Islet precursor cell (in vitro differentiated cells): Measurements from ENCODE around the gene MTERF4.
A peak's percentile ranks its signal among the peaks of the same experiment; 100 is the strongest.

Experiments
- DNase-seq: peaks from one replicate; pipeline ENCODE4 v3.0.0-alpha.2; 2018

MTERF4 gene

DNA sequence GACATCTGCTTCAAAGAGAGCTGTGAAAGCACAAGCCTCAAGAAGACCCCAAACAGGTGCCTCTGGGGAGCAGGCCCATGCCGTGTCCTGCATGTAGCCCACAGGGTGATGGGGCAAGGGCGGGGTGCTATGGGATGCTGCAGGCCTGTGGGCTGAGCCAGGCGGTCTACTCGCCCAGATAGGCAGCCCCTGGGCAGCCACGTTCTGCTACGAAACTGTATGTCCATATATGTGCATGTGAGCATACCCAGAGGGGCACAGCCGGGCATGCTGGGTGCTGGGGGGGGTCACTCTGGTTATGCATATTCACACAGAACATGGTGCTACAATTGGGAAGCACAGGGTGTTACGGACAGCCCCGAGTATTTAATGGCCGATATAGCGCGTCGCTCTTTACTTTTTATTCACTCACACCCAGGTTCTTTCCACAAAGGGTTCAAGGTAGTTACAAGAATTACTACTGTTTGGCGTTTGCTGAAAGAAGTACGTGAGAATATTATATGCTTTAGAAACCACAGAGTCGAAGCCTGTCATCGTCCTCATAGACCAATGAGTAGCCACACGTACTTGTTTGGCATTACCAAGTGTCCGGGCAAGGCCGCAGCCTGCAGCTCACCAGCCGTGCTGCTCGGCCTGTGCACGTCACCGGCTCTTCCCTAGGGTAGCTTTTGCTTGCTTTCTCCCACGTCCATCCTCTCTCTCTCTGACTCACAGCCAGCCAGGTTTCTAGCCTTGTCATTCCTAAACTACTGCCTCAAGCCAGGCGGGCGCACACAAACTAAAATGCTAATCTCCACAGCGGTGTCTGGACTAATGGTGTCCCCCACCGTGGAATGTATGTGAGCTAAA is 14.4 kb downstream of the MTERF4 start:
- DNase-seq = no peak

DNA sequence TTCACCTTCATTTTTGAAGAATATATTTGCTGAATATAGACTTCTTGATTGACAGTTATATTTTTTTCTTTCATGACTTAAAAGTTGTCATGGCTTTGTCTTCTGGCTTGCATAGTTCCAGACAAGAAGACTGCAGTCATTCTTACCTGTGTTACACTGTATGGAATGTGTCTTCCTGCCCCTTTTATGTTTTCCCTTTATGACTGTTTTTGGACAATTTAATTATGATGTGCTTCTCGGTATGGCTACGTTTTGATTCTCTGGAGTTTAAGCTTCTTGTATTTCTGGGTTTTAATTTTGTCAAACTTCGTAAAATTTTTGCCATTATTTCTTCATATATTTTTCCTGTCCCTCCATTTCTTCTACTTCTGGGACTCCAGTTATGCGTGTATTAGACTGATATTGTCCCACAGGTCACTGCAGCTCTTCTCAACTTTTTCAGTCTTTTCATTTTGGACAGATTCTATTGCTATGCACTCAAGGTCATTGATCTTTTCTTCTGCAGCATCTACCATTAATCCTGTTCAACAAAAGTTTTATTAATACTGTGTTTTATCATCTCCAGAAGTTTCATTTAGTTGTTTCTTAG is 17.1 kb downstream of the MTERF4 start:
- DNase-seq = no peak

- no peak for DNase-seq
Observed at GRCh38 chr2:241083091-241083415, 19.0 kb downstream of the MTERF4 start.

GRCh38 chr2:241082341-241083090 is 19.6 kb downstream of the MTERF4 start:
- peak; percentile 50 for DNase-seq

DNA sequence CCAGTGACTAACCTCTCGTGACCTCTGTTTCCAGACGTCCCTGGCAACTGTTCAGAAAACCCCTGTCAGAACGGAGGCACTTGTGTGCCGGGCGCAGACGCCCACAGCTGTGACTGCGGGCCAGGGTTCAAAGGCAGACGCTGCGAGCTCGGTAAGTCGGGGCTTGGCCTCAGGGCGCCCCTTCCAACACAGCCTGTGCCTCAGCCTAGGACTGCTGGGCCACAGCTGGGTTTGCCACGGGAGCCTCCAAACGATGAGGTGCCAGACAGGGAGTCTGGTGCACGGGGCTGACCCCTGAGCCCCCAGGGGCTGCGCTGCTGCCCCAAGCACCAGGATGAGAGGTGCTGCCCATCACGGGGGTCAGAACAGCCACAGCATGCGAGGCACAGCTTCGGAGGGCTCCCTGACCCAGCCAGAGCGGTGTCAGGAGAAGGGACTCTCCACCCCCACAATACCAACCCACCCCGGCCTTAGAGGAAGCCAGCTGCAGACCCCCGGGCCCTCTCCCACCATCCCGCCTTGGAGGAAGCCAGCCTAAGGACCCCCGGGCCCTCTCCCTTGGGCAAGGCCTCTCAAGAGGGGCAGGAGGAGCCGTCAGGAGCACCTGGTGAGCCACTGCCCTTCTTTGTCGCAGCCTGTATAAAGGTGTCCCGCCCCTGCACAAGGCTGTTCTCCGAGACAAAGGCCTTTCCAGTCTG is 20.3 kb downstream of the MTERF4 start:
- DNase-seq = peak; percentile 49

DNA sequence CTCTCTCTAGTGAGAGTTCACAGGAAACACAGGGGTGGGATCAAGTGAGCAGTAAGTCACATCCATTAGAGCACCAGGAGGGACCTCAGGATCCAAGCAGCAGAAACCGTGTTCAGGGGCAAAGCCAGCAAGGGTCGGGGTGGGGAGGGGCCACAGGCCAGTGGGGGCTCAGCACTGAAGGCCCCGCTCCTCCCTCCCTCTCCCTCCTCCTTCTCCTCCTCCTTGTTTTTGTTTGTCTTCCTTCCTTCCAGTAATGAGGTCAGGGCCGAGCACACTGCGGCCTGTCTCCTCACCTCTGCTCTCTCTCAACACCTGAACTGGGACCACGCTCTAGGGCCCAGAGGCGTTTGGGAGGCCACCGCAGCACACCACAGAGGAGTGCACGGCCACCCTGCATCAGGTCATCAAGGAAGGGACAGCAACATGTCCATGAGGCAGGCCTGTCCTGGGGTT is 20.9 kb downstream of the MTERF4 start:
- DNase-seq = no peak

GRCh38 chr2:241080405-241081189 is 21.5 kb downstream of the MTERF4 start:
- peak; percentile 44 for DNase-seq

GRCh38 chr2:241074901-241075540 is 27.1 kb downstream of the MTERF4 start:
- peak; percentile 24 for DNase-seq

DNA sequence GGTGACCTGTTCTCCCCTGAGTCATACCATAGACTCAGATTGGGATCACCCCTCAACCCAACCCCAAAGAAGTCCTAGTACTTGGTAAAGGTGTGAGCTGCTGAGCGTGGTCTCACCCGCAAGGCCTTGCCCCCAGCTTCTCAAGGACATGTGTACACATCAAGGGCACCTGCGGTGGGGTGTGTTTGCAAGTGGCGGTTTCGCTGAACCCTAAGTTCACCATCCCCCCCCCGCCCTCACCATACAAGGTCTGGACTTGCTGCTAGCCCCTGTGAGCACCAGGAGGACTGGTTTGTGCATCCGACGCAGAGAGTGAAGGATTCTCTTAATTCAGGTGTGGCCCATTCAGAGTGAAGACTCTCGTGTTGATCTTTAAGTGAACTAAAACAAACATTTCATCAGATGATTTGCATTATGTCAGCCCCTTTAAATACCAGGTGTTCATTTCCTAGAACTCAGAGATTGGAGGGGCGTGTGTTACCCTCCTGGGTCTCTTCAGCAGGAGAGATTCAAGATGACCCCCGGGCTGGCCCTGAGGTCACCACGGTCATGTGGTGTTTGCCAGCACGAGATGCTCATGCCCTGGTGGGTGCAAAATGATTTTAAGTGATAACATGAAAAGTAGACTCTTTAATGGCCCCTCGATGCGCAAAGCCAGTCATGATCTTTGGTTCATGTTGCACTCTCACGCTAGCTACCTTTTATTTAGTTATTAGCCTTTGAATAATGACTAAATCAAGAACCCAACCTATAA is 27.8 kb downstream of the MTERF4 start:
- peak; percentile 40 for DNase-seq

DNA sequence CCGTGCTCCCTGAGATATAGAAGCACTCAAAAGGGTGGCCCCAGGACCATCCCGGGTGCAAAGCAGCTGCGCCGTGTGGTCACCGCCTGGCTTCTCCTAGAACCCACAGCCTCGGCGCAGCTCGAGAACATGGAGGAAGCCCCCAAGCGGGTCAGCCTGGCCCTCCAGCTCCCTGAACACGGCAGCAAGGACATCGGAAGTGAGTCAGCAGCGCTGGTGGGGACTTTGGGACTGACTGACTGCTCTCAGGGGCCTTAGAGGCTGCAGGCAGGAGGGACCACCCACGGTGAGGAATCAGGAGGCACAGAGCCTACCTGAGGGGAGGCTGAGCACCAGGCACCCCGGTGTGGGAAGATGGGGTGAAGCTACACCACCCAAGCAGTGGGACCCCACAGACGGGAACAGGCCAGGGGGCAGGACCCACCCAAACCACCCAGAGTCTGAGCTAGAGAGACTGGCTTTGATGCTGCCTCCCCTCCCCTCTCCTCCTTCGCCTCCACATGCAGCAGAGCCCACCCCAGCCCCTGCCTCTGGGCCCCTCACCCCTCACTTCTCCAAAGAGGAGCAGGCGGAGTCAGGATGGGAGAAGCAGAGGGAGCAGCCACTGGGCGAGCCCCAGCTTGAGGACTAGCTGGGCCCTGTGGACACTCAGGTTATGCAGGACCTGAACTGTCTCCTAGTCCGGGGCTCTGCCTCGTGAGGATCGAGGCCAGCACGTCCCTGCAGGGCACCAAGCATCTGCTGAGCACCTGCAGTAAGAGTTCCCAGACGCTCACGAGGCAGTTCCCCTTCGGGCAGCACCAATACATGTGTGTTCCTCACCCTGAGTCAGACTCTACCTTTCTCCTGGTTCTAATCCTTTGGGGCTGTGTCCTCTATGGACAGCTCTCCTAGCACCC is 28.7 kb downstream of the MTERF4 start:
- peak; percentile 57 for DNase-seq

GRCh38 chr2:241072553-241073165 is 29.4 kb downstream of the MTERF4 start:
- DNase-seq = no peak

DNA sequence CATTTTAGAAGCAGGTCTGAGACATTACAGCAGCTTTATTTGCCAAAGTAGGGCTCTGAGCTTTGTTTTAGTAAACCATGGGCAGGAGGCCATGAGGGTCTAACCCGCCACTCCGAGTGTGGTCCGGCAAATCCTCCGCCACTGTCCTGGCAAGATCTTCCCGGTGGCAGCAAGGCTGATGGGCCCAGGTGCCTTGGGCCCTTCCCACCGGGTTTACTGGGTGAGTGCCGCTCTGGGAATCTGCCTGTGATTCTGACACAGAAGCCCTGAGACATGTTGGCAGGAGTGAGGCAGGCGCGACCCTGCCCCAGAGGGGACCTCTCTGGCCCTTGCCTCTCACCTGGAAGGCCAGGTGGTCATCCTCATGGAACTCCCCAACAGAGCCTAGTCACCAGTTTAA is 29.9 kb downstream of the MTERF4 start:
- peak; percentile 38 for DNase-seq

- peak; percentile 50 for DNase-seq
Observed at GRCh38 chr2:241071677-241072111, 30.4 kb downstream of the MTERF4 start.

GRCh38 chr2:241070811-241071676 is 31.0 kb downstream of the MTERF4 start:
- peak; percentile 51 for DNase-seq

GRCh38 chr2:241070361-241070760 is 31.7 kb downstream of the MTERF4 start:
- DNase-seq = peak; percentile 46

DNA sequence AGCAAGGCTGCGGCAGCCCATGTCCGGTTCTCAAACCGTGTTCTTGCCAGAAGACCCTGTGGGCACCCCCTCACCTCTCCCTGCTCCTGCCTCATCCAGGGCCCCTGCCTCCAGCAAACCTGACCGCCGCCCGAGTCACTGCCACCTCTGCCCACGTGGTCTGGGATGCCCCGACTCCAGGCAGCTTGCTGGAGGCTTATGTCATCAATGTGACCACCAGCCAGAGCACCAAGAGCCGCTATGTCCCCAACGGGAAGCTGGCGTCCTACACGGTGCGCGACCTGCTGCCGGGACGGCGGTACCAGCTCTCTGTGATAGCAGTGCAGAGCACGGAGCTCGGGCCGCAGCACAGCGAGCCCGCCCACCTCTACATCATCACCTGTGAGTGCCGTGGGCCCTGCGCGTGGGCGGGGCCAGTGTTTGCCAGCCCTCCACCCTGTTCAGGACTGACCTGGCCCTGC is 32.2 kb downstream of the MTERF4 start:
- peak; percentile 61 for DNase-seq

DNA sequence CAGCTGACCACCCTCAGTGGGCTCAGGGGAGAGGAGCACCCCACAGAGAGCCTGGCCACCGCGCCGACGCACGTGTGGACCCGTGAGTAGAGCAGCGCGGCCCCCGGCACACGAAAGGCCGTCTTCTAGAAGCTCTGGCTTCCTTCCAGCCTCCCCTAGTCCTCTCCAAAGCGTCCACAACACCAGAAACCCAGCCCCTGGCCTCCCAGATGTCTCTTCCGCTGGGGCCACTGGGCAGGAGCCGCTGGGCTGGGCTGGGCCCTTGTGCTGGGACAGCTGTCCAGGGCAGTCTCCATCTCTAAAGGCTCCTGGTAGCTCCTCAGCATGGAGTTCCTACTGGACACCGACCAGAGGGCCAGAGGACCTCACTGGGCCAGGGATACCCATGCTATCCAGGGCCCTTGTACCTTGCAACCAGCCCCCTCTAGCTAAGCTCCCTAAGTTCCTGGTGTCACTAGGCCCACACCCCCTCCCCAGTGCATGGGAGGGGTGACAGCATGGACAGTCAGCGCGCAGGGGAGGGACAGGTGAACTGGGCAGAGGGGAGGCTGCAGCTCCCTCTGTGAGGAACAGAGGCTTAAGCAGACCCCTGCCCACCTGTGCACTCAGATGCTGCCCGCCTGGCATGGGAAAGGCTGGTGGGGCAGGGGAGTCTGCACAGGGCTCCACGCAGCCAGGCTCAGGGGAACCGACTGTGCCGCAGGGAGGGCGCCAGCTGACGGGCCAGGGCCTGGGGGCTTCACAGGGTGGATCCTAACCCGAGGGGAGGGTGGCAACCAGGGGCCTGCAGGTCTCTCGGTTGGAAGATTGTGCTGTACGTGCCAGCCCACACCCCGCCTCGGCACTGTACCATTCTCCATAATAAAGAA is 32.9 kb downstream of the MTERF4 start:
- peak; percentile 50 for DNase-seq
